Spleen (tissue), 7 donors: ENCODE results near the gene ACOT6.

Experiments used
- CTCF ChIP-seq, 11 experiments: fragments of 200-600 bp in 7 of 11; fragments of 450-650 bp in 4 of 11; sonication (generic) in 4 of 11; IDR thresholded peaks in 8 of 11; conservative IDR thresholded peaks in 3 of 11; 1 replicate in 7 of 11; 2 replicates in 4 of 11; pipeline versions ENCODE4 v1.4.0 to v1.8.0; 2016 to 2021; ENCODE audit warnings: antibody characterized with exemption in 11 of 11, inconsistent platforms in 4 of 11, mild to moderate bottlenecking in 1 of 11
- POLR2A ChIP-seq, 3 donors: fragments of 450-650 bp; IDR thresholded peaks; one replicate each; pipeline ENCODE4 v1.5.1; 2017; ENCODE audit warnings: antibody characterized with exemption in 3 of 3, mild to moderate bottlenecking in 1 of 3
- donor health status: DM: no; HTN: no; CAD: no; lungs with moderate emphysema.
- donor health status: DM: no; HTN: no; CAD: no.
- donor health status: DM: no; HTN: no; CAD: no.

DNA sequence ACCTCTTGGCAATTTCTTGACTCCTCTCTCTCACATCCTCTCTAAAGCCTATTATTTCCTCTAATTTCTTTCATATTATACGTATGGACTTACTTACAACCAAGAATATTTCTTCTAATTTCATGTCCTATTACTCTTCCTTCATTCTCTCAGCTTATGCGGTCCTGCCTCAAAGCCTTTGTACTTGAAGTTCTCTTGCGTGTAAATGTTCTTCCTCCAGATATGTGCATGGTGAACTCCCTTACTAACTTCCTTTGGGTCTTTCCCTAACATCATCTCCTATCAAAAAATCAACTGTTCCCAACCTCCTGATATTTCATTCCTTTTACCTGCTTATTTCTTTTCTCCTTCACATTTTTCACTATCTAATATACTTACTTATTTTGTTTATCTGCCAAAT lies 55.5 kb downstream of the ACOT6 start:
- TF ChIP-seq POLR2A (IDR thresholded peaks at IDR 0.05): no peak
- no peak for TF ChIP-seq CTCF (IDR thresholded peaks at IDR 0.05 in 8 of 11, conservative IDR thresholded peaks at IDR 0.05 in 3 of 11)
